Skeletal muscle cell (primary cell): ENCODE data around the gene SLAMF7.

Experiments used
- DNase-seq: peaks from one replicate; pipeline ENCODE4 v3.0.0-alpha.2; 2010; ENCODE audit warnings: low read depth
- H3K4me3 ChIP-seq: 2 replicates; pipeline ENCODE4 v1.5.1; 2011; ENCODE audit warnings: low read depth, mild to moderate bottlenecking, control low read depth, low read length, moderate library complexity

SLAMF7 gene

GRCh38 chr1:160744199-160744851 lies 5.3 kb downstream of the SLAMF7 start:
- no peak overlapping the region for H3K4me3 ChIP-seq
- no peak for DNase-seq

DNA sequence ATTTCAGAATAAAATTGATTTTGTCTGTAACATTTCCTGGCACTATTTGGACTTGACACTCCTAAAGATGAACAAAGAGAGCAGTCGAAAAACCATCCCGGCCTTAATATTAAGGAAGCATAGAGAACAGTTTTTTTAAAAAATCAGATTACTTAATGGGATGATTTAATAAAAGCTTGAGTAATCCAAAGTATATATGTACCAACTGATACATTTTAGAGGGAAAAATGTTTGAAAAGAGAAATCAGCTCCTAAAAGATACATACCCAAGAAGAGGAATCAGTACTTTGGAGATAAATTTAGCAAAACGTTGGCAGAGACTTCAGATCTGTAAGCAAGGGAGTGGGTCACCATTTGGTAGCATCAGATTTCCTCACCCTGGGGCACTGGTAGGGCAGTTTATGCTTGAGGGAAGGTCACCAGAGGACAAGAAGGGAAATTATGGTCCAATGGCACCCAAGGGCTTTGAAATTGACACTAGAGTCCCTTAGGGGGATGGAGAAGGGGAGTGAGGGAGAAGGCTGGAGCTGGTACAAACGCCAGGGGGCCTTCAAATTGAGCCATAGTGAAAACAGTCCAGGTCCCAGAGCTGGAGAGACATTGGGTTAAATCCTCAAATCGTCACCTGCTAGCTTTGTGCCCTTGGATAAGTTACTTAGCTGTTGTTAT lies 5.9 kb downstream of the SLAMF7 start:
- no peak for DNase-seq
- H3K4me3 ChIP-seq: no peak overlapping the region

DNA sequence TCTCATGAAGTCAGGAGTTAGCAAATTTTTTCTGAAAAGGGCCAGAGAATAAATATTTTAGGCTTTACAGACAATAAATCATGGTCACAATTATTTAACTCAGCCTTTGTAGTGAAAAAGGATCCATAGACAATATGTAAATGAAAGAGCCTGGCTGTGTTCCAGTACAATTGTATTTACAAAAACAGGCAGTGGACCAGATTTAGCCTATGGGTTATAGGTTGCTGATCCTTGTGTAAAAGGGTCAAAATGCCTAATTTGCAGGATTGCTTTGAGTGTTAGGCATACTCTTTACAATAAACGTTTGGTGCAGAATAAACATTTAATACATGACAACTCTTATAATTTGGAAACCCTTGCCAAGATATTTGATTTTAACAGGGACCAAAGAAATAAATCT lies 6.5 kb downstream of the SLAMF7 start:
- H3K4me3 ChIP-seq: no peak overlapping the region
- DNase-seq: no peak

DNA sequence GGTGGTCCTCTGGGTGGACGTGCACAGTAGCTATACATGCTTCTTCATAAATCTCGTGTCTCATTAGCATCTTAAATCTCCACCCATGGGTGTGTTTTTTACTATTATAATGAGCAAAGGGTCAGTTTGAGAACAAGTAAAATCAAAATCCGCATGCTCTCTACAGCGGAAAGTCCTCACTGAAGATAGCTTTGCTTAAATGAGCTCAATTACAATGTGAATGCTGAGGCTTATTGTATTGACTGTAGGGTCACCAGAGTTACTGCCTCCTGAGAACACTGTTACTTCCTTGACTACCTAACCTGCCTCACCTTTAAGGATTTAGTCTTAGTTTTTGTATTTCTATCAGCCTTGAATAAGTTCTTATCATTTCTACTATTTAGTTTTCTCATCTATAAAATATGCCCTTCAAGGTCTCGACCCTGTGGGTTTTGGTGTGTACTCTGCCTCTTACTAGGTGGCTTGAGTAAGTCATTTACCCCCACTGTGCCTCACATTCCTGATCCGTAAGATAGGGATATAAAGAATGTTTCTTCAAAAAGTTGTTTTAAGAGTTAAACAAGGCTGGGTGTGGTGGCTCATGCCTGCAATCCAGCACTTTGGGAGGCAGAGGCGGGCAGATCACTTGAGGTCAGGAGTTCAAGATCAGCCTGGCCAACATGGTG lies 7.9 kb downstream of the SLAMF7 start:
- no peak overlapping the region for H3K4me3 ChIP-seq
- DNase-seq: no peak

DNA sequence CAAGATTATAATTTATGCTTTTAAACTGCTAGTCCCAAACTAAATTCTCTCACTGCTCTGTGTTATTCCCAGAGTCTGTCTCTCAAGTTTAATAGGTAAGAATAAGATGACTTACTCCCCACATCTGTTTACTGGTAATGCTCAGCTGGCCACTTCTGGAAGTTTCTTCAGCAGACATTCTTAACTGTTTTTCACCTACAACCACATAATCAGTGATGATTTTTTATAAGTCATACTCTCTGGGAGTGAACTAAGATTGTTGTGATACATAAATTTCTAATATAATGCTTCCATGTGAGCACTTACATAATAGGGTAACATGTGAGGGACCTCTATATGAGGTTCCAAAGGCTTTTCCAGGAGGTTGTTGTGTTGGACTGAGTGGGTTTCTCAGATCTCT lies 8.7 kb downstream of the SLAMF7 start:
- DNase-seq: no peak
- H3K4me3 ChIP-seq: no peak overlapping the region

DNA sequence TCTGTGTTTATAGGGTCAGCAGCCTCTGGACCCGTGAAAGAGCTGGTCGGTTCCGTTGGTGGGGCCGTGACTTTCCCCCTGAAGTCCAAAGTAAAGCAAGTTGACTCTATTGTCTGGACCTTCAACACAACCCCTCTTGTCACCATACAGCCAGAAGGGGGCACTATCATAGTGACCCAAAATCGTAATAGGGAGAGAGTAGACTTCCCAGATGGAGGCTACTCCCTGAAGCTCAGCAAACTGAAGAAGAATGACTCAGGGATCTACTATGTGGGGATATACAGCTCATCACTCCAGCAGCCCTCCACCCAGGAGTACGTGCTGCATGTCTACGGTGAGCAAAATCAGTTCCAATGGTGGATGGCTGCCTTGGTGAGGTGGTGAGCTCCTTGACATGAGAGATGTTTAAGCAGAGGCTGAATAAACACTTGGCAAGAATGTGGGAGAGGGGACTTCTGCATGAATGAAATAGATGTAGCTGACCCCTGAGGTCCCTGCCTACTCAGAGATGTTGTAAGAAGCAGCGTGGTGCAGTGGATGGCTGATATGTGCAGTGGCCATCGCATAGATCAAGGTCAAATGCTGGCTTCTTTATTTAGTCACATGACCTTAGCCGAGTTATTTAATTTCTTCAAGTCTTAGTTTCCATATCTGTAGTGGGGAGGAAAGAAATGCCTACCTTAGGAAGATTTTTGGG lies 9.3 kb downstream of the SLAMF7 start:
- DNase-seq: no peak
- H3K4me3 ChIP-seq: no peak overlapping the region

DNA sequence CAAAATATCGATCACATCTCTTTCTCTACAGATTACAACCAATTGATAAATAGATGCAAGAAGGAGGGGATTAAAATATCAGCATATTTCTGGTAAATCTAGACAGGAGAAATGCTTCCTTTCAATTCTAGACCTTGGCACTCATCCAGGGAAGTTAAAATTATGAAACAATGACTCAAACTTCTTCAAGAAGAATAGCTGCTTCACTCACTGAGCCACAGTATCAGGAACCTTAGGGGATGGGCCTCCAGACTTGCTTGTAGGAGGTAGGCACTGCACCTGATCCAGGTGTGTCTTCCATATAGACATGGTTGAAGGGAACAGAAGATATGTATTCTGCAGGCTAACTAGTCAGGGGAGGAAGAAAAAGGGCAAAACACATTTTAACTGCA lies 9.8 kb downstream of the SLAMF7 start:
- DNase-seq: no peak
- H3K4me3 ChIP-seq: no peak overlapping the region

DNA sequence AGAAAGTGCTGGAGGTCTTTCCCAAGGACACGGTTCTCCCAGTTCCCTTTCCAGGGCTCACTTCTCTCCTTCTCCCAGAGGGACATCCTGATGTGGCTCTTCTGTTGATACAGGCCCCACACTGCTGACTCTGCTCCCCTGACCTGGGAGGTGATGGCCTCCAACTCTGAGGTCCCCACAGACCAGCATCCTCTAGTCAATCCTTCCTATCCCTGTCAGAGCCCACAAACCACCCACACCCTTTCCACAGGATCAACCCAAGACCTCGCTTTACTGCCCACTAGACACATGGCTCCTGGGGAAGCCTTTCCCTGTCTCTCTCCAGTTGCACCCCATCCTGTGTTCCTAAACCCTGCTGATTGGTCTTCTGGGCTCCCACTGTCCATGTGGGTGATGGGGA lies 11.6 kb downstream of the SLAMF7 start:
- no peak overlapping the region for H3K4me3 ChIP-seq
- no peak for DNase-seq

DNA sequence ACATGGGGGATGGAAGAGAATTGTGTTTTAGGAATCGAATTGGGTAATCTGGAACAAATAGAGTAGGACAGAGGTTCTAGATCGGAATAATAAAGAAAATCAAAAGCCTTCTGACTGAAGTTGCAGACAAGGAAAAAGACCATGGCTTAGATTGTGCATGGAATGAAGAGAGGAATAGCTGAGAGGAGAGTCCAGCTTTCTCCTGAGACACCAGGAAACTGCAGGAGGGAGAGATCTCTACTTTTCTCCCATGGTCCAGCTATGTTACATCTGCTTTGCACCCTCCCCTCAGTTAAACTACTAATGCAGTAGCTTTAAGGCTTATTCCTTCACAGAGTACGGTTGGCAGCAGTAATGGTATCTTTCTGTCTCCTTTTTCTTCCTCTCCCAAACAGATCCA lies 13.4 kb downstream of the SLAMF7 start:
- DNase-seq: no peak
- H3K4me3 ChIP-seq: no peak overlapping the region

- H3K4me3 ChIP-seq: no peak overlapping the region
- DNase-seq: no peak
These were observed 13.9 kb downstream of the SLAMF7 start for GRCh38 chr1:160752924-160753323.

DNA sequence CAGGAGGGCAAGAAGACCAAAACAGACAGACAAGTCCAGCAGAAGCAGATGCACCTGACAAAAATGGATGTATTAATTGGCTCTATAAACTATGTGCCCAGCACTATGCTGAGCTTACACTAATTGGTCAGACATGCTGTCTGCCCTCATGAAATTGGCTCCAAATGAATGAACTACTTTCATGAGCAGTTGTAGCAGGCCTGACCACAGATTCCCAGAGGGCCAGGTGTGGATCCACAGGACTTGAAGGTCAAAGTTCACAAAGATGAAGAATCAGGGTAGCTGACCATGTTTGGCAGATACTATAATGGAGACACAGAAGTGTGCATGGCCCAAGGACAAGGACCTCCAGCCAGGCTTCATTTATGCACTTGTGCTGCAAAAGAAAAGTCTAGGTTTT lies 14.5 kb downstream of the SLAMF7 start:
- no peak for DNase-seq
- no peak overlapping the region for H3K4me3 ChIP-seq

DNA sequence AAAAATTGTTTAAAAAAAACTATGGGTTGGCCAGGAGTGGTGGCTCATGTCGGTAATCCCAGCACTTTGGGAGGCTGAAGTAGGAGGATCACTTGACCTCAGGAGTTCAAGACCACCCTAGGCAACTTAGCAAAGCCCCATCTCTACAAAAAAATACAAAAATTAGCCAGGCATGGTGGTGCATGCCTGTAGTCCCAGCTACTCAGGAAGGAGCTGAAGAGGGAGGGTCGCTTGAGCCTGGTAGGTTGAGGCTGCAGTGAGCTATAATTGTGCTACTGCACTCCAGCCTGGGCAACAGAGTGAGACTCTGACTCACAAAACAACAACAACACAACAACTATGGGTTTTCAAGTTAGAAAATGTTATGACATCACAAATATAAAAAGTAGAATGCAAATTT lies 16.4 kb downstream of the SLAMF7 start:
- no peak overlapping the region for H3K4me3 ChIP-seq
- no peak for DNase-seq

DNA sequence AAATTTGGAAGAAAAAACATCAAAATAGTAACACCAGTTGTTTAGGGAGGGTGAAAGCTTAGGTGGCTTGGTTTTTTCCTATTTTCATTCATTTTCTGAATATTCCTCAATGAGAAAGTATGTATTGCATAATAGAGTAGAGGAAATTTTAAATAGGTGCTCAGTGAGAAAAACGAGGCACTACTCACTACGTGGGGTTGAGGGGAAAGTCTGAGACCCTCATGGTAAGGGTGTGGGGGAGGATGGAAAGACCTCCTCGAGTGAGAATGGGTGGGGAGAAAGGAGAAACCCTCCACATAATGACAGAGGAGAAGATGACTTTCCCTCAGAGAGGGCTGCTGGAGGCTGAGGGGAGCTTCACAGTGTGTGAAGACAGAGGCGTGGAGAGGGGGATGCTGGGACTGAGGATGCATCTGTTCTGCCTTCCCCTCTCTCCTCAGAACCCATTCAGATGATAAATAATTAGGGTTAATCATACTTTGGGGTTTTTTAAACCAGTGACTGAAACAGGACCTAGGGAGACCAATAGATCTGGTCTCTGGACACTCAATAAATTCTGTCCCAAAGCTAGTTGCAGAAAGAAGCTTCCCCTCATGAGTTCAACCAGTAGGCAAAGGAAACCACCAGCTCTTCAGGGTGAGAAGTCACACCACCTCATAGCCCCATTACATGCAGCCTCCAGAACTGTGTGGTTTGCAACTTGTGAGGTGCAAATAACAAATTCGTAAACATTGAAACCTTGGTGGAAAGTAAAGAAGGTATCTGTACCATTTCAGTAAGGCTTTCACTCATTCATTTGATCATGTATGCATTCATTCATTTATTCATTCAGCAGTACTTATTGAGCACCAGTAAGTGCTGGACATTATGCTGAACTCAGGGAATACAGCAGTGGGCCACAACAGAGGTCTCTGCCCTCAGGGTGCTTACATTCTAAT lies 17.1 kb downstream of the SLAMF7 start:
- no peak for DNase-seq

DNA sequence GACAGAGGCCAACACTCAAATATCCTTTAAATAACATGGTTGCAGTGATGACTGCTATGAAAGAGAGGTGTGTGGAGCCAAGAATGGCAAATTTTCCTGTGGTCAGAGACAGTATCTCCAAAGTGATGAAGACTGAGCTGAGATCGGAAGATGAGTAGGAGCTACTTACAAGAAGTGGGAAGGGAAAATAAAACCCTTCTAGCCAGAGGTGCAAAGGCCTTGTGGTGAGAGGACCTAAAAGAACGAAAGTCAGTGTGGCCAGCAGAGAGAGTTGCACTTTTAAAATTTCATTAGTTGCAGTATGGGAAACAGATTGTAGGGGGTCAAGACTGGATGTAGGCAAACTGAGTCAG lies 17.8 kb downstream of the SLAMF7 start:
- H3K4me3 ChIP-seq: no peak overlapping the region
- no peak for DNase-seq

More for the DNA sequence above, 17.1 kb downstream of the SLAMF7 start:
- H3K4me3 ChIP-seq: no peak overlapping the region

DNA sequence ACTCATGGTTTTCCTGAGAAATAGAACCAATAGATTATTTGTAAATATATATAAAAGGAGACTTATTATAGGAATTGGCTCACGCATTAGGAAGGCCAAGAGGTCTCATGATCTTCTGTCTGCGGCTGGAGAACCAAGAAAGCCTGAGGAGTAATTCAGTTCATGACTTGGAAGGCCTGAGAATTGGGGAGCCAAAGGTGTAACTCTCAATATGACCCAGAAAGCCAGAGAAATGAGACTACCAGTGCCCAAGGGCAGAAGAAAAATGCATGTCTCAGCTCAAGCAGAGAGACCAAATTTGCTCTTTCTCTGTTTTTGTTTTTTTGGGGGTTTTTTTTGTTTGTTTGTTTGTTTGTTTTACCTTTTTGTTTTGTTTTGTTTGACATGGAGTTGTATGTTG lies 19.5 kb downstream of the SLAMF7 start:
- DNase-seq: no peak
- no peak overlapping the region for H3K4me3 ChIP-seq

- H3K4me3 ChIP-seq: no peak overlapping the region
- no peak for DNase-seq
These were observed 20.7 kb downstream of the SLAMF7 start for GRCh38 chr1:160759740-160760139.

GRCh38 chr1:160761046-160761445 lies 22.0 kb downstream of the SLAMF7 start:
- H3K4me3 ChIP-seq: no peak overlapping the region
- no peak for DNase-seq

- H3K4me3 ChIP-seq: no peak overlapping the region
- no peak for DNase-seq
These were observed 22.8 kb downstream of the SLAMF7 start for GRCh38 chr1:160761886-160762285.

DNA sequence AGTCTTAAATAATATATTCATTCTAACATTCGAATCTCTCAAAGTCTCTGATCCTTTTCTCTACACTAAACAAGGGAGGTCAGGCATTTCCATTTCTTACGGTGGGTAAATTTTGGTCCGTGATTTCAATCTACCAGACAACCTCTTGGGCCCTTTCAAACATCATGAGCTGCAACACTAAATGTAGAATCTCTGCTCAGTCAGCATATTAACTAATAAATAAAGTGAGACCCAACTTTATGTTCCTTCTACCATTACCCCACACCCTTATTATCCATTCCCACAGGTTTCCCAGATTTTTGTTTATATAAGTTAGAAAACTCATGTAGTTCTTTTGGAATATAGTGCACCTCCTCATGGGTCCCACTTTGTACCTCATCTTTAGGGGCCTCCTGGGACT lies 24.9 kb downstream of the SLAMF7 start:
- no peak overlapping the region for H3K4me3 ChIP-seq
- DNase-seq: no peak
